Liver (tissue), 9 donors: ENCODE data around the gene RAMAC. TPM values are rescaled to one million over a fixed set of nuclear protein-coding genes. Genes with fewer than 3 reads are reported as not detected.

Source experiments
- DNase-seq: peaks from one replicate; pipeline ENCODE4 v3.0.0-alpha.2; 2017; ENCODE audit warnings: low spot score
- H3K27ac ChIP-seq, 2 donors: one replicate each; pipeline ENCODE4 v1.7.0; 2013; ENCODE audit warnings: inconsistent platforms in 2 of 2, low read length in 2 of 2, control low read depth in 1 of 2, low read depth in 1 of 2, mild to moderate bottlenecking in 1 of 2
- H3K27me3 ChIP-seq, 4 donors: one replicate each; pipeline versions ENCODE4 v1.6.1 to v1.7.0; 2013; ENCODE audit warnings: low read length in 3 of 4, inconsistent platforms in 1 of 4, mild to moderate bottlenecking in 1 of 4, moderate library complexity in 1 of 4; ENCODE audit not compliant: control insufficient read depth in 4 of 4, insufficient read depth in 4 of 4
- H3K36me3 ChIP-seq, 4 donors: one replicate each; pipeline versions ENCODE4 v1.6.1 to v1.7.0; 2013; ENCODE audit warnings: low read length in 3 of 4, mild to moderate bottlenecking in 3 of 4, low read depth in 1 of 4, moderate library complexity in 1 of 4; ENCODE audit not compliant: control insufficient read depth in 4 of 4, insufficient read depth in 3 of 4
- H3K4me1 ChIP-seq, 4 donors: one replicate each; pipeline versions ENCODE4 v1.6.1 to v1.7.0; 2013; ENCODE audit warnings: low read length in 3 of 4, mild to moderate bottlenecking in 3 of 4, moderate library complexity in 1 of 4; ENCODE audit not compliant: control insufficient read depth in 4 of 4, insufficient read depth in 4 of 4
- H3K4me3 ChIP-seq, 3 donors: one replicate each; pipeline versions ENCODE4 v1.6.1 to v1.7.0; 2013; ENCODE audit warnings: low read length in 3 of 3, control low read depth in 1 of 3, low read depth in 1 of 3, mild to moderate bottlenecking in 1 of 3
- H3K9ac ChIP-seq, 2 donors: one replicate each; pipeline ENCODE4 v1.7.0; 2013; ENCODE audit warnings: low read length in 2 of 2, mild to moderate bottlenecking in 2 of 2, moderate library complexity in 2 of 2, control low read depth in 1 of 2, low read depth in 1 of 2
- H3K9me3 ChIP-seq, 4 donors: one replicate each; pipeline versions ENCODE4 v1.6.1 to v1.7.0; 2013; ENCODE audit warnings: low read length in 3 of 4; ENCODE audit not compliant: control insufficient read depth in 4 of 4
- EGR1 ChIP-seq, 2 donors: IDR thresholded peaks; 2 replicates each; pipeline ENCODE4 v1.6.1; 2016 to 2018; ENCODE audit warnings: antibody characterized with exemption in 2 of 2, low read depth in 2 of 2
- FOXA1 ChIP-seq: IDR thresholded peaks from 2 replicates; pipeline ENCODE4 v1.6.1; 2016; ENCODE audit warnings: antibody characterized with exemption
- FOXA2 ChIP-seq: IDR thresholded peaks from 2 replicates; pipeline ENCODE4 v1.6.1; 2016; ENCODE audit warnings: antibody characterized with exemption
- GABPA ChIP-seq, 2 donors: IDR thresholded peaks in 1 of 2; conservative IDR thresholded peaks in 1 of 2; 2 replicates each; pipeline ENCODE4 v1.6.1; 2016; ENCODE audit warnings: antibody characterized with exemption in 2 of 2, mild to moderate bottlenecking in 1 of 2, moderate library complexity in 1 of 2
- HNF4A ChIP-seq, 2 donors: conservative IDR thresholded peaks; 2 replicates each; pipeline ENCODE4 v1.6.1; 2016; ENCODE audit warnings: antibody characterized with exemption in 2 of 2, mild to moderate bottlenecking in 2 of 2
- HNF4G ChIP-seq: IDR thresholded peaks from 2 replicates; pipeline ENCODE4 v1.6.1; 2016; ENCODE audit warnings: antibody characterized with exemption
- NR2F2 ChIP-seq: IDR thresholded peaks from 2 replicates; pipeline ENCODE4 v1.6.1; 2016; ENCODE audit warnings: antibody characterized with exemption
- RAD21 ChIP-seq, 2 donors: IDR thresholded peaks; 2 replicates each; pipeline ENCODE4 v1.6.1; 2016; ENCODE audit warnings: antibody characterized with exemption in 2 of 2, mild to moderate bottlenecking in 2 of 2
- REST ChIP-seq: IDR thresholded peaks from 2 replicates; pipeline ENCODE4 v1.6.1; 2016; ENCODE audit warnings: antibody characterized with exemption, mild to moderate bottlenecking
- RXRA ChIP-seq, 2 donors: IDR thresholded peaks; 2 replicates each; pipeline ENCODE4 v1.6.1; 2017 to 2018; ENCODE audit warnings: antibody characterized with exemption in 2 of 2, mild to moderate bottlenecking in 1 of 2
- TAF1 ChIP-seq: conservative IDR thresholded peaks from 2 replicates; pipeline ENCODE4 v1.6.1; 2016; ENCODE audit warnings: antibody characterized with exemption, mild to moderate bottlenecking
- WGBS: extraction: QIAGEN DNeasy Blood & Tissue Kit; methylation state at CpG from one replicate; pipeline ENCODE4 v1.1.7; 2013; 5-methylcytosine and 5-hydroxymethylcytosine counted together
- polyA plus RNA-seq, 2 donors: library from polyadenylated mRNA; stranded (reverse) in 1 of 2; unstranded in 1 of 2; fragments of 200-250 nt in 1 of 2; fragments of >200 nt in 1 of 2; fragmentation: Nextera tagmentation in 1 of 2; extraction: Ambion mirVana in 1 of 2; gene quantifications; one replicate each; pipeline versions ENCODE4 v1.2.1 to v1.2.3, GENCODE V29; 2013 to 2015
- total RNA-seq, 2 donors: library from RNA; depleted of rRNA; stranded (reverse); fragments of >200 nt; gene quantifications; one replicate each; pipeline ENCODE4 v1.2.3, GENCODE V29; 2014
- TF ChIP-seq, protein P1 (sequence below): IDR thresholded peaks from 2 replicates; pipeline ENCODE4 v1.6.1; 2016; ENCODE audit warnings: antibody characterized with exemption
- TF ChIP-seq, protein P2 (sequence below): IDR thresholded peaks from 2 replicates; pipeline ENCODE4 v1.6.1; 2016; ENCODE audit warnings: antibody characterized with exemption
- TF ChIP-seq, protein P3 (sequence below): fragments of 150-350 bp; IDR thresholded peaks from 2 replicates; pipeline ENCODE4 v1.5.1; 2017; ENCODE audit warnings: improper control_type of control experiment, low read depth, low read length; ENCODE audit not compliant: missing input control
- TF ChIP-seq, protein P4 (sequence below): IDR thresholded peaks from 2 replicates; pipeline ENCODE4 v1.6.1; 2016; ENCODE audit warnings: antibody characterized with exemption
- donor health status: healthy.
- donor health status: healthy.
- donor health status: healthy.
- donor health status: healthy.
- donor health status: healthy.

The RAMAC gene
- total and polyA plus RNA-seq, 4 donors = 10.0 to 26.1 (median 16.6) TPM

DNA sequence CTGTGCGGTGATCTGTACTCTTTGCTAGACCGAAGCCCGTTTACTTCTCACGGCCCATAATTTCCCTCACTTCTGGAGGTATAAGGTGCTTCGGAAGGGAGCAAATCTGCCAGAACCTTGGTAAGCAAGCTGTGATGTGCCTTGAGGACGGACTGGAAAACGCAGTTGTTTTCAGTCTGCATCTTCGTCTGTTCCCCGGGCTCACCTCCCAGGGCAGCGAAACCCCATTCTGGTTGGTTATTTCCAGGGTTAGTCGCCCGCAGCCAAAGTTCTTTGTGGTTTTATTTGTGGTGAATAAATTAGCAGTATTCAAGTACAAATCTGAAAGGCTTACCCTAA lies 401 bp downstream of the RAMAC start:
- Histone ChIP-seq H3K9me3 (no peaks in the 10 kb centered on the region), H3K9ac (peak overlapping the region; percentile 0 to 66), H3K27me3 (no peaks in the 10 kb centered on the region), H3K4me3 (peak overlapping the region; percentile 32 to 91 (median 66)), H3K27ac (peak overlapping the region; percentile 58 to 68), H3K36me3 (peaks cover 3 to 7% (median 5%) of the 10 kb centered on the region in 4 donors), H3K4me1 (peaks cover 5 to 21% (median 15%) of the 10 kb centered on the region in 4 donors)
- under 1% methylated on average over 12 of the region's 12 CpGs for WGBS
- no peak for DNase-seq
- TF ChIP-seq, protein P1, sequence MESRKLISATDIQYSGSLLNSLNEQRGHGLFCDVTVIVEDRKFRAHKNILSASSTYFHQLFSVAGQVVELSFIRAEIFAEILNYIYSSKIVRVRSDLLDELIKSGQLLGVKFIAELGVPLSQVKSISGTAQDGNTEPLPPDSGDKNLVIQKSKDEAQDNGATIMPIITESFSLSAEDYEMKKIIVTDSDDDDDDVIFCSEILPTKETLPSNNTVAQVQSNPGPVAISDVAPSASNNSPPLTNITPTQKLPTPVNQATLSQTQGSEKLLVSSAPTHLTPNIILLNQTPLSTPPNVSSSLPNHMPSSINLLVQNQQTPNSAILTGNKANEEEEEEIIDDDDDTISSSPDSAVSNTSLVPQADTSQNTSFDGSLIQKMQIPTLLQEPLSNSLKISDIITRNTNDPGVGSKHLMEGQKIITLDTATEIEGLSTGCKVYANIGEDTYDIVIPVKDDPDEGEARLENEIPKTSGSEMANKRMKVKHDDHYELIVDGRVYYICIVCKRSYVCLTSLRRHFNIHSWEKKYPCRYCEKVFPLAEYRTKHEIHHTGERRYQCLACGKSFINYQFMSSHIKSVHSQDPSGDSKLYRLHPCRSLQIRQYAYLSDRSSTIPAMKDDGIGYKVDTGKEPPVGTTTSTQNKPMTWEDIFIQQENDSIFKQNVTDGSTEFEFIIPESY = no peak
- TF ChIP-seq FOXA2 (no peak), FOXA1 (no peak), RXRA (IDR thresholded peaks at IDR 0.05) (no peak), REST (no peak), EGR1 (IDR thresholded peaks at IDR 0.05; ENCODE audit: low read depth in 2 of 2) (no peak)

DNA sequence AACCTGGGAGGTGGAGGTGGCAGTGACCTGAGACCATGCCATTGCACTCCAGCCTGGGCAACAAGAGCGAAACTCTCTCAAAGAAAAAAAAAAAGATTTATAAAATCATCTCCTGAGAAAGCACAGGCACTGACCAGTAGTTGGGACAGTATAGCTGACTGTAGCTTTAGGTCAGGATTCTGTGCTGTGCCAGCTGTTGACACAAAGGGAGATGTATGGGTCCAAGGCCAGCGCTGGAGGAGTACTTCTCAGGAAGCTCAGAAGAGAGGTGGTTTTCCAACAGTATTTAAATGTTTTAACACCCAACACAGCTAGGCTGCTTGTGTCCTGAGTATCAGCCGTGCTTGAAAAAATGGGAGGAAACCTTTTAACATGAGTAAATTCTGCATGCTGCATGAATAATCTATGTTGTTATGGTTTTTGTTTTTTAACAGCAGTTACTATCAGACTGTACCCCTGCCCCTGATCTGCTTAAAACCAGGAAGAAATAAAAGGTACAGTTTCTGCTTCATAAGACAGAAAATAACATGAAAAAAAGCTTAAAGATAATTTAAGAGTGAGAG lies 6.5 kb downstream of the RAMAC start:
- Histone ChIP-seq H3K27ac (no peak overlapping the region), H3K4me1 (peaks cover 0 to 1% (median 0%) of the 10 kb centered on the region in 4 donors), H3K27me3 (no peaks in the 10 kb centered on the region), H3K4me3 (no peak overlapping the region), H3K9me3 (no peaks in the 10 kb centered on the region), H3K36me3 (peaks cover 3 to 7% (median 5%) of the 10 kb centered on the region in 4 donors), H3K9ac (no peak overlapping the region)
- no peak for DNase-seq
- TF ChIP-seq HNF4A (conservative IDR thresholded peaks at IDR 0.05) (no peak), RAD21 (IDR thresholded peaks at IDR 0.05) (no peak), RXRA (IDR thresholded peaks at IDR 0.05) (no peak), FOXA2 (no peak), FOXA1 (no peak), REST (no peak), GABPA (IDR thresholded peaks at IDR 0.05 in 1 of 2, conservative IDR thresholded peaks at IDR 0.05 in 1 of 2) (no peak), HNF4G (no peak), NR2F2 (no peak), TAF1 (no peak), EGR1 (IDR thresholded peaks at IDR 0.05; ENCODE audit: low read depth in 2 of 2) (no peak)
- TF ChIP-seq, protein P2, sequence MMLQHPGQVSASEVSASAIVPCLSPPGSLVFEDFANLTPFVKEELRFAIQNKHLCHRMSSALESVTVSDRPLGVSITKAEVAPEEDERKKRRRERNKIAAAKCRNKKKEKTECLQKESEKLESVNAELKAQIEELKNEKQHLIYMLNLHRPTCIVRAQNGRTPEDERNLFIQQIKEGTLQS = no peak
- TF ChIP-seq, protein P3, sequence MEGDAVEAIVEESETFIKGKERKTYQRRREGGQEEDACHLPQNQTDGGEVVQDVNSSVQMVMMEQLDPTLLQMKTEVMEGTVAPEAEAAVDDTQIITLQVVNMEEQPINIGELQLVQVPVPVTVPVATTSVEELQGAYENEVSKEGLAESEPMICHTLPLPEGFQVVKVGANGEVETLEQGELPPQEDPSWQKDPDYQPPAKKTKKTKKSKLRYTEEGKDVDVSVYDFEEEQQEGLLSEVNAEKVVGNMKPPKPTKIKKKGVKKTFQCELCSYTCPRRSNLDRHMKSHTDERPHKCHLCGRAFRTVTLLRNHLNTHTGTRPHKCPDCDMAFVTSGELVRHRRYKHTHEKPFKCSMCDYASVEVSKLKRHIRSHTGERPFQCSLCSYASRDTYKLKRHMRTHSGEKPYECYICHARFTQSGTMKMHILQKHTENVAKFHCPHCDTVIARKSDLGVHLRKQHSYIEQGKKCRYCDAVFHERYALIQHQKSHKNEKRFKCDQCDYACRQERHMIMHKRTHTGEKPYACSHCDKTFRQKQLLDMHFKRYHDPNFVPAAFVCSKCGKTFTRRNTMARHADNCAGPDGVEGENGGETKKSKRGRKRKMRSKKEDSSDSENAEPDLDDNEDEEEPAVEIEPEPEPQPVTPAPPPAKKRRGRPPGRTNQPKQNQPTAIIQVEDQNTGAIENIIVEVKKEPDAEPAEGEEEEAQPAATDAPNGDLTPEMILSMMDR = no peak
- TF ChIP-seq, protein P4, sequence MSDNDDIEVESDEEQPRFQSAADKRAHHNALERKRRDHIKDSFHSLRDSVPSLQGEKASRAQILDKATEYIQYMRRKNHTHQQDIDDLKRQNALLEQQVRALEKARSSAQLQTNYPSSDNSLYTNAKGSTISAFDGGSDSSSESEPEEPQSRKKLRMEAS = no peak
- TF ChIP-seq, protein P1 = no peak
- WGBS = 96% methylated on average over 3 of the region's 3 CpGs
